AML-193 (cell line): ENCODE data around the gene AUTS2.
"Not testable (repeated sequence)": the region's sequence is repeated elsewhere in the genome, so short reads cannot be mapped to it uniquely, and the experiment has no call there.

Experiments
- DNase-seq, 2 experiments: peaks; one replicate each; lab custom pipeline; 2025; lab: John Stamatoyannopoulos, UW

AUTS2 gene

DNA sequence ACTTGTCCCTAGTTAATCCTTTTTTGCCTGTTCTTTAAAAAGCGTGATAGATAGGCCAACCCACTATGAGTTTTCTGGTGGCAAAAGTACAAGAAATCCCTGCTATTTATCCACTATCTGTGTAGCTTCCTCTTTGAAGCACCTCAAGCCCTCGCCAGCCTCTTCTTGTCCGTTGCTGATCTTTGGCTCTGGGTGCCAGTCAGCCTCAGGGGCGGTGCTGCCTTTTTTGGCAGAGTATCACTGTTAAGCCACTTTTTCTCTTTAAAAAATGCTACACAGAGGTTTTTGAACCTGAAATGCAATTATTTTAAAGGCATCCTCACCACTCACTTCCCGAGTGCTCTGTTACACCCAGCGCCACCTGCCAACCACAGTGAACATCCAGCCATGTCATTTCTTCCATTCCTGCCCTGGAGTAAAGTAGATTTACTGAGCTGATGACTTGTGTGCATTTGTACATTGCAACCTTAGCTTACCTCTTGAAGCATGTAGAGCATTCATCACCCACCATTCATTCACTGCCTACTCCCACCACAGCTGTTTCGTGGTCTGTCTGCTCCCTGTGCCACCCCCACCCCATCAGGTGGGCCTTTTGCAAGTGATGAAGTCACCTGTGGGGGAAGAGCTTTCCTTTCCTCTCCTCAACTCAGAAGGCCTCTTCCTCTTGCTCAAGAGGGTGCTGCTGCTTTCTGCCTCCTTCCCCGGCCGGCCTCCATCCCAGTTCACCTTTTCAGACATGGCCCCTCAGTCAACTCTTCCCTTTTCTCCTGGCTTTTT is 1119.5 kb downstream of the AUTS2 start:
- DNase-seq = no peak

- no peak for DNase-seq
Measured at GRCh38 chr7:70719125-70719524, 1120.8 kb downstream of the AUTS2 start.

DNA sequence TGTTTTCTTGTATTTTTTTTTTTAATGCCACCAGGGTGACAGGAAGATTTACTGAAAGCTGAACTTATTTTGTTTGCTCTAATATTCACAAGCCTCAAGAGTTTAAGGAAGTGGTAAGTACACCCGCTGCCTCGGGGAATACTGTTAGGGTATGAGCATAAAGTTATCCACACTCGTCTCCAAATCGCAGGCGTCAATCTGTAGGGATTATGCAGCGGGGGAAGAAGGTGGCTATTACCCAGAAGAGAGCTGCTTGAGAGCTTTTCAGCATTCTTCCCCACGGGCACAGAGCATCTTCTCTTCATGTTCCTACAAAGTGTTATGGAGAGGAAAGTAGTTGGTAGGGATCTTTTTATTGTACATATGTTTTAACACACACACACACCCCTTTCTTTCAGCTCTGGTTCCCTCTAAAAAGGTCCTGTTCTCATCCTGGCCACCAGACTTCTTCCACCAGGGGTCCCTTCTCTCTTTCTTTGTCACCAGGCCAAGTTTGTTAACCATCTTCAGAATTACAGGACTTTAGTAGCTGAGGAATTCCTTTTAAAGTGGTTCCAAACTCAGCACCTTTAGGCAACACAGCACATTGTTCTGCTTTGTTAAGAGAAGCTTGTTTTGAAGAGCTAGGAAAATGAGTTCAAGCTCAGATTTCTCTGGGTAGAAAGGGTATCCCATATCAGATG is 1122.1 kb downstream of the AUTS2 start:
- DNase-seq = no peak

DNA sequence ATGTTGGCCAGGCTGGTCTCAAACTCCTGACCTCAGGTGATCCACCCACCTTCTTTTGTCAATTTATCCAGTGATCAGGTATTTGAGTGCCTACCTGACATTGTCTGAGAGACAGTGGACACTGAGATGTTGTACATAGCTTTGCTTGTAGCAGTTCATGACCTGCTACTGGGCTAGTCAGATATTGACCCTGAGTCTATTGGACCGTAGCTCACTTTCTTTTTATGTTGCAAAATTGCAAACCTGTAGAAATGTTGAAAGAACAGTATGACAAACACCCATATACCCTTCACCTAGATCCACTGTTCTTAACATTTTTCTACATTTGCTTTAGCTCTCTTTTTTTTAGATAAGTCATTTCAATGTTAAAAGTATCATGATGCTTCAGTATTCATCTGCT is 1123.2 kb downstream of the AUTS2 start:
- DNase-seq = no peak

DNA sequence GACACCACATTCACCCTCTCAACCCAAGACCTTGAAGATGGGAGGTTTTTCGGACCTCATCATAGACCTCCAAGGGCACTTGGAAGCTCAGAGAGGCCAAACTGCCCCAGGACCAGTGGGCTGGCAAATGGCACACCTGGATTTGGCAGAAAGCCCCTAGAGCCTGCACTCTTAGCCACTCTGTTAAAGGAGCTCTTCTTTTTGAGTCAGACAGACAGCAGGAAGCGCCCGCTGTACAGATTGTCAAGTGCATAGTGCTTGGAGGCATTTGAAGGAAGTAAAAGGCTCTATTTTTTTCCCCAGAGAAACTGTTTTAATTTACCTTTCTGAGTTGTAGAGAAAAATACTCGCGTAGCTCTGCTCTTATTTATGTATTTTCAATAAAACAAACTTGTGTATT is 1125.1 kb downstream of the AUTS2 start:
- no peak for DNase-seq

DNA sequence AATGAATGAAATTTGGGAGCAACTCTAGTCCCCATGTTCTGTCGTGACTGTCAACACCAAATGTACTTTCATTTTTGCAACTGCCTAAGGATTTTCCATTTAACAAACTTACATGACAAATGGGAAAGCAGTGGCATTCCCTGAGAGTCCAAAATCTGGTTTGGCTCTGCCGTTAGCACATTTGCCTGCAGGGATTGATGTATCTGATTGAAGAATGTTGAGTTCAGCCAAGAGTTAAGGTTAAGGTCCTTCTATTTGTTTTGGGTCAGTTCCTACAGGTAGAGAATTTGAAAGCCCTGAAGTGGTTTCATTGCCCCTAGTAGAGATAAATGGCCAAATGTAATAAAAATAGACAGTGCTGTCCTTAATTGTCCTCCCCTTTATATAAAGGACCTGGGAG is 1127.2 kb downstream of the AUTS2 start:
- DNase-seq = no peak

- no peak for DNase-seq
Measured at GRCh38 chr7:70726294-70726693, 1128.0 kb downstream of the AUTS2 start.

- no peak for DNase-seq
Measured at GRCh38 chr7:70726951-70727378, 1128.7 kb downstream of the AUTS2 start.

GRCh38 chr7:70727861-70728260 is 1129.6 kb downstream of the AUTS2 start:
- no peak for DNase-seq

DNA sequence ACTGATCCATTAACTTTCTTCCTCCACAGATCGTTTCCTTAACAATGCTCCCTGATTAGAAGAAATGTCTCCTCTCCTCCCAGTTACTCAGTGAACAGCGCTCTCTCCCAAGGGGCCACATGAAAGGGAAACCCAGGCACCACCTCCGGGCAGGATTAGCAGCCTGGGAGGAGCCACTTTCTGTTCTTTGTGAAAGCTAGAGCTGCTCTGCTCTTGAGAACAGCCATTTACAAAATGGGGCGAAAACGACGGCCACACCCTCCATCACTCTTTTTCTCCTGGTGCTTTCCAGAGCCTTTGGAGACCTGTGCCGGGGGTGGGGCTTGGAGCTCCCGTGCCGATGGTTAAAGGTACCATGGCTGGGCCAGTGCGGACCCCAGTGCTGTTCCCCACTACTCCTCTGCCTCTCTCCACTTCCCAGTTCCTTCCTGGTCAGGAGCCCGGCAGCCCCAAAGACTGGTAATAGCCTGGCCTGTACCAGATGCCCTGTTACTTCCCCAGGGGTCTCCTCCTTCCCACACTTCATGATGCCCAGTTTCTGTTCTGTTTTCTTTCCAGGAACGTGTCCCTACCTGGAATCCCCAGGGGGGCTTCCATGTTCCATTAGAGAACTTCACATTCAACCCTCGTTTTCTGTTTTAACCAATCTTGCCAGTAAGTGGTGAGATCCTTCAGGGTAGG is 1130.7 kb downstream of the AUTS2 start:
- no peak for DNase-seq

- not testable (repeated sequence) for DNase-seq
Measured at GRCh38 chr7:70729553-70730157, 1131.4 kb downstream of the AUTS2 start.

DNA sequence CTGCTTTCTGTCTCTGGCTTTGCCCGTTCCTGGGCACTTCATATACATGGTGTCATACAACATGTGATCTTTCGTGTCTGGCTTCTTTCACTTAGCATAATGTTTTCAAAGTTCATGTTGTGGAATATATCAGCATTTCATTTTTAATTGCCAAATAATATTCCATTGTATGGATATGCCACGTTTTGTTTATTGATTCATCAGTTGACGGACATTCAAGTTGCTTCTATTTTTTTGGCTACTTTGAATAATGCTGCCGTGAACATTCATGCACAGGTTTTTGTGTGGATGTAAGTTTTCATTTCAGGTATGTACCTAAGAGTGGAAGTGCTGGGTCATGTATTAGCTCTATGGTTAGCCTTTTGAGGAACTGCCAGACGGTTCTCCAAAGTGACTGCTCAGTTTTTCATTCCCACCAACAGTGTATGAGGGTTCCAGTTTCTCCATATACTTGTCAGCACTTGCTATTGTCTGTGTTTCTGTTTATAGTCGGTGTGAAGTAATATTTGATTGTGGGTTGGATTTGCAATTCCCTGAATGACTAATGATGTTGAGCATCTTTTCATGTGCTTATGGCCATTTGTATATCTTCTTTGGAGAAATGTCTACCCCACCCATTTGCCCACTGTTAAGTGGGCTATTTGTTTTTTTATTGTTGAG is 1132.3 kb downstream of the AUTS2 start:
- DNase-seq = no peak

GRCh38 chr7:70733090-70733489 is 1134.8 kb downstream of the AUTS2 start:
- DNase-seq = no peak

DNA sequence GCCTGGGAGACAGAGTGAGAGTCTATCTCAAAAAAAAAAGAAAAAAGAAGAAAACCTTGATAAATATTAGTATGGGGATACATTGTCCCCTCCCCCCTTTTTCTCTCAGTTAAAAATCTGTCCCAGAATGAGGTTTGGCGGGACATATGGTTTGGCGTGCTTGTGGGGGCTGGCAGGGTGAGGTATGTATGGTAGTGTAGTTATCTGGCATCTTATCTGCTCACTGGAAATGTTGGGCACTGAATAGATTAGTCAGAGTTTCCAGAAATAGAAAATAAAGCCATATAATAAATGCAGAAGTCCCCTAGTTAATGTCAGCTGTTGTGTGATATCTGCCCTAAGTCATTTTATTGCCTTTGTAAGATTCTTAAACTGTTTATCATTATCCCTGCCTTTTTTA is 1136.1 kb downstream of the AUTS2 start:
- DNase-seq = no peak

DNA sequence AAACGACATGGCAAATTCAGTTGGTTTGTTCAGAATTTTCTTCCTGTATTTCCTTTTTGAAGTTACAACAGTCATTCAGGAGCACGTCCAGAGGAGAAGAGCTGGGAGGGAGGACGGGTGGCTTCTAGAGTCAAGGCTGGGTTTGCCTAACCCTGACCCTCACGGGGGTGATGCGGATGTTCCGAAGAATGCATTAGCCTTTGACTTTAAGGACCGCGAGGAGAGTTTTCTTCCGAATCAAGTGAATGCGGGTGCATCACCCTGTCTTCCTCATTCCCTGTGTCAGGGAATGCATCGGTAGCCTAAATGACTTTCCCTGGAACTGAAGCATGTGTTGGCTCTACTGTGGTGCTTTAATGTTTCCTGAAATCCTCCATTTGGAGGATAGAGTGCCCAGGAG is 1137.0 kb downstream of the AUTS2 start:
- DNase-seq = no peak

DNA sequence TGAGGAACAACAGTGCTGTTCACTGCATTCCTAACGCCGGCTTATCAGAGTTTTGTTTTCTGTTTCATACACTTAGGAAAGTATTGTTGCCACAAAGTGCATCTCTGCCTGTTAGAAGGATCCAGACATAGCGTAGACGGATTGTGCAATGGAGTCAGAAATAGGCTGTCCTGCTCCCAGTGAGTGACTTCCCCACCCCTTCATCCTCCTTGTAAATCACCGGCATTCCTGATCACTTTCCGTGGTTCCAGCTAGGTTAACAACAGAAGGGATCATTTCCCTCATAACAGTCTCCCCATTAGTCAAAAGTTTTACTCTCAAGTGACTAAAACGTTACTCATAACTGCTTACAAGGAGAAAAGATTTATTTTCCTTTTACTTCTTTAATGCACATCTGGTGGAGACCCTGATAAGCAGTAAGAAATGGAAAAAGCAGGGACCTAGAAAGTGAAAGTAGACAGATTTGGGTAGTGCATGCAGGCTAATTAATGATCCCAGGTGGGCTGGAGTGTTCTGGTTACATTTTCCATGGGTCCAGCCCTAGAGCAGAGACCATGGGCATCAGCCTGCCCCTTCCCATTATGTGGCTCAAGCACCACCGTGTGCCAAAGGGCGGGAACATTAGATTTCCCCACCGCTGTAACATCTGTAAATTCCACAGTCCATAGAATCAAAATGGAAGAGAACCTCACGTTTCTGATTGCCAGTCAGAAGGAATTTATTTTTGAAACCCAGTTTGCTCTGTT is 1138.6 kb downstream of the AUTS2 start:
- DNase-seq = no peak

- DNase-seq = no peak
Measured at GRCh38 chr7:70738151-70738885, 1140.0 kb downstream of the AUTS2 start.

GRCh38 chr7:70739646-70740210 is 1141.5 kb downstream of the AUTS2 start:
- DNase-seq = no peak

GRCh38 chr7:70741666-70742065 is 1143.4 kb downstream of the AUTS2 start:
- no peak for DNase-seq
